GM15510 (cell line): ENCODE measurements around the gene CTU1.

Experiments
- POLR2A ChIP-seq: IDR thresholded peaks from 3 replicates; pipeline ENCODE4 v1.6.1; 2011; ENCODE audit warnings: borderline replicate concordance; ENCODE audit not compliant: insufficient read length; ENCODE audit errors: extremely low read depth

CTU1 gene

DNA sequence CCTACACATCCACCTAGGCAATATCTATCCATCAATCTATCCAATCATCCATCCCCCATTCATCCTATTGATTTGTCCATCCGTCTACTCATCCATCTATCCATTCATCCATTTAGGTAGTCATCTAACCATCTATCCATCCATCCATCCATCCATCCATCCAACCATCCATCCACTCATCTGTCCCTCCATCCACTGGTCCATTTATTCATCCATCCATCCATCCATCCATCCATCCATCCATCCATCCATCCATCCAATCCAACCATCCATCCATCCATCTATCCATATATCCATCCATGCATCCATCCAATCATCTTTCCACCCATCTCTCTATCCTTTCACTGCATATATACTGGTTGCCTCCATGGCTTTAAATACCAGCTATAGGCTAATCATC is 47.2 kb downstream of the CTU1 start:
- no peak for TF ChIP-seq POLR2A

DNA sequence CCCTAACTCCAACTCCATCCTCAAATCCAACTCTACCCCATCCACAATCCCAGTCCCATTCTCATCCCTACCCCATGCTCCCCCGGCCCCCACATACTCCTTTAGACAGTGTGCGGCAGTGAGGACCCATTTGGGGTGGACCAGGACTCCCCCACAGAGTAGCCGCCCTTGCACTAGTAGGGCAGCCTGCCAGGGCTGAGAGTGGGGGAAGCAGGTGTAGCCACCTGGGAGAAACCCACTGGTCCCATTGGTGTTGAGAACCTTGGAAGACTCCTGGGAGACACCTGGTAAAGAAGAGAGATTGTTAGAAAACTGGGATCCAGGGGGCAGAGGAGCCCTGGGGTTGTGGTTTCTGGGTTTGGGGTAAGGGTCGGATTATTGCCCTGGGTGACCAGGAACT is 47.9 kb downstream of the CTU1 start:
- TF ChIP-seq POLR2A = no peak

DNA sequence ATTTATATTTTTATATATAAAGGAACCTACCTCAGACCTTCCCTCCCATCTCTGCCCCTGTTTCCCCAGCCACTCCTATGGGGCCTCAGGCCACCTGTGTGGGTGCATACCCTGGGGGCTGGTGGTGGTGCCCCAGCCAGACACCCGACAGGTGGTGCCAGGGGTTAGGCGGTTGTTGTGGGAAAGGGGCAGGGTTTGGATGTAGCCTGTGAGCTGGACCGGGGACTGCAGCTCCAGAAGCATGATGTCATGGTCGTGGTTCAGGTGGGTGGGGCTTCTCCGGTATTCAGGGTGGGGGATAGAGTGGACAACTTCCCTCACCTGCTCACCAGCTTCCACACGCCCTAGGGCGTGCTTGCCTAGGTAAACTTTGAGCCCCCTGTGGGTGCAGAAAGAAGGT is 48.5 kb downstream of the CTU1 start:
- no peak for TF ChIP-seq POLR2A

DNA sequence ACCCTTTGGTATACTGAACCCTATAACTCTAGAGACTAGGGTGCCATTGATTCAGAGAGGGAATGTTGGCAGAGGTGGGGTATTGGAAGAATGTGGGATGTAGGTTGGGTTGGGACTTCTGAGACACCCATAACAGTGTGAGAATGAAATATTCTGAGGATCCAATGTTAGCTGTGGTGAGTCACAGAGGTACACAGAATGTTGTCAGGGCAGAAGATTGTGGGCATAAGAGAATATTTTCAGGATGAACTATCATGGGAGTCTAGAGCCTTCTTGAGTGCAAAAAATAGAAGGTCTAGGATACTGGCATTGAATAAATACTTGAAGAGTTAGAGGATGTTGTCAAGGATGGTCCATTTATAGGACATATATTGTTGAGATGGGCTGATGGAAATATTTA is 52.3 kb downstream of the CTU1 start:
- TF ChIP-seq POLR2A = no peak
